Measurements from ENCODE around the gene KIAA1958. TPM values are rescaled to one million over a fixed set of nuclear protein-coding genes. Genes with fewer than 3 reads are reported as not detected.

KIAA1958 gene
- total and polyA plus RNA-seq, 2 of the 4 experiments (the other 2 are of a cell fraction), result 0.65 to 1.8 TPM

GRCh38 chr9:112608851-112609250 lies 122.2 kb downstream of the KIAA1958 start:
- Histone ChIP-seq H2BK15ac (ENCODE audit: low read depth, low read length) (no peak overlapping the region), H2BK120ac (ENCODE audit: low read depth, low read length) (no peak overlapping the region), H3K4me3 (ENCODE audit: insufficient read depth, low read depth, low read length) (no peak overlapping the region), H3K4ac (ENCODE audit: low read depth, low read length) (no peak overlapping the region), H3K4me2 (ENCODE audit: low read depth, low read length) (no peak overlapping the region), H2AK9ac (replicated peaks; ENCODE audit: low read depth, low read length, poor library complexity) (no peak overlapping the region), H3K27ac (ENCODE audit: insufficient read depth, low read length) (no peak overlapping the region), H3K79me1 (ENCODE audit: low read depth in 1 of 2, low read length in 2 of 2) (no peaks in the 10 kb centered on the region), H3K9me1 (ENCODE audit: insufficient read depth, low read length) (peaks cover 2% of the 10 kb centered on the region; the same call in 1 of the 2 replicates), H2BK5ac (ENCODE audit: low read depth, low read length, poor library complexity, severe bottlenecking) (no peak overlapping the region), H3K56ac (ENCODE audit: extremely low read depth, insufficient read depth, low read length) (no peak overlapping the region), H3K9ac (ENCODE audit: low read depth, low read length) (no peak overlapping the region), H3K23ac (ENCODE audit: low read depth, low read length) (no peak overlapping the region), H3K9me3 (ENCODE audit: control insufficient read depth, insufficient read depth, low read length) (no peaks in the 10 kb centered on the region), H4K20me1 (ENCODE audit: insufficient read depth, low read length) (no peaks in the 10 kb centered on the region), H4K91ac (ENCODE audit: insufficient read depth, low read depth, low read length) (no peak overlapping the region), H3K27me3 (ENCODE audit: control insufficient read depth, insufficient read depth, low read length) (no peaks in the 10 kb centered on the region), H3K4me1 (ENCODE audit: control insufficient read depth, insufficient read depth, low read length) (no peaks in the 10 kb centered on the region), H3K18ac (ENCODE audit: low read depth, low read length) (no peak overlapping the region), H2AFZ (replicated peaks; ENCODE audit: low read length, poor library complexity) (no peak overlapping the region), H2AK5ac (ENCODE audit: low read depth, low read length) (no peak overlapping the region), H4K5ac (ENCODE audit: low read depth, low read length) (no peak overlapping the region), H2BK20ac (ENCODE audit: low read depth, low read length) (no peak overlapping the region), H4K8ac (ENCODE audit: low read depth in 2 of 2, low read length in 2 of 2) (no peak overlapping the region), H3K36me3 (ENCODE audit: control insufficient read depth, insufficient read depth, low read length) (no peaks in the 10 kb centered on the region), H3K14ac (replicated peaks; ENCODE audit: low read depth, low read length) (no peak overlapping the region)
- DNase-seq (no peak), ATAC-seq (ENCODE audit: low read depth) (no peak)
- CTCF ChIA-PET, result no interaction called here
- BruUV-seq (replicated peaks), result no TSS peak
- no peak for TF ChIP-seq CEBPB (IDR thresholded peaks at IDR 0.05; ENCODE audit: low read depth, low read length)
- no peak for TF ChIP-seq RAD21 (IDR thresholded peaks at IDR 0.05; ENCODE audit: low read length)
- TF ChIP-seq POLR2A (IDR thresholded peaks at IDR 0.05; ENCODE audit: low read depth, low read length), result no peak
- no peak for TF ChIP-seq NFE2L2 (IDR thresholded peaks at IDR 0.05; ENCODE audit: low read depth, low read length)
- no peak for TF ChIP-seq MXI1 (IDR thresholded peaks at IDR 0.05; ENCODE audit: borderline replicate concordance, low read depth, low read length)
- POLR2A ChIA-PET (ENCODE audit: unreplicated experiment), result no interaction called here
- intact Hi-C loops (cut with micrococcal nuclease) (no loop called here), in situ Hi-C loops (cut with MboI; ENCODE audit: low sequenced_read_pairs) (no loop called here), dilution Hi-C loops (cut with HindIII; ENCODE audit: low sequenced_read_pairs, unreplicated experiment) (no loop called here)
- no CpG with 5 or more reads among the region's 1 CpG for WGBS, 2 experiments (ENCODE audit: extremely low coverage in 2 of 2, insufficient read length in 1 of 2)
